H1 (cell line): ENCODE measurements around the gene TDRD1. TPM values are rescaled to one million over a fixed set of nuclear protein-coding genes. Genes with fewer than 3 reads are reported as not detected.

Source experiments
- CTCF ChIA-PET: fragments of 300-600 bp; sonication (Branson Sonifier 250); formaldehyde crosslinking; loops from one replicate; lab custom pipeline; 2021; ENCODE audit not compliant: partially characterized antibody; lab: Charles Lee
- POLR2A ChIA-PET: fragments of 300-600 bp; sonication (Branson Sonifier 250); formaldehyde crosslinking; loops from one replicate; lab custom pipeline; 2021; ENCODE audit warnings: inconsistent platforms; ENCODE audit not compliant: partially characterized antibody; lab: Charles Lee
- DNase-seq, 2 experiments: peaks; one replicate each; pipeline versions ENCODE4 v3.0.0 to v3.0.0-alpha.2; 2010 to 2022; ENCODE audit warnings: low spot score in 2 of 2, low read depth in 1 of 2, mixed read lengths in 1 of 2
- FAIRE-seq: peaks from 2 replicates; lab custom pipeline; 2011; peaks lifted over from hg19 to GRCh38; lab: Jason Lieb, UNC
- H2AFZ ChIP-seq: 2 replicates; pipeline ENCODE4 v1.8.1; 2012; ENCODE audit warnings: low read length, inconsistent platforms
- H2AK5ac ChIP-seq: 2 replicates; pipeline ENCODE4 v1.6.1; 2013; ENCODE audit warnings: low read depth, low read length
- H2BK120ac ChIP-seq: replicated peaks from 2 replicates; pipeline ENCODE3; 2013; ENCODE audit warnings: low read depth, low read length, inconsistent platforms
- H2BK12ac ChIP-seq: 2 replicates; pipeline ENCODE4 v1.6.1; 2013; ENCODE audit warnings: low read depth, low read length
- H2BK15ac ChIP-seq: 2 replicates; pipeline ENCODE4 v1.6.1; 2013; ENCODE audit warnings: low read length
- H2BK20ac ChIP-seq: 2 replicates; pipeline ENCODE4 v1.6.1; 2013; ENCODE audit warnings: low read length
- H2BK5ac ChIP-seq: 2 replicates; pipeline ENCODE4 v1.6.1; 2013; ENCODE audit warnings: low read depth, low read length
- H3K14ac ChIP-seq: 2 replicates; pipeline ENCODE4 v1.6.1; 2013; ENCODE audit warnings: inconsistent platforms; ENCODE audit not compliant: insufficient read length
- H3K18ac ChIP-seq: 2 replicates; pipeline ENCODE4 v1.6.1; 2013; ENCODE audit warnings: low read length; ENCODE audit errors: extremely low read depth
- H3K23ac ChIP-seq: 2 replicates; pipeline ENCODE4 v1.6.1; 2013; ENCODE audit warnings: inconsistent platforms; ENCODE audit not compliant: insufficient read length
- H3K23me2 ChIP-seq: 2 replicates; pipeline ENCODE4 v1.6.1; 2013; ENCODE audit warnings: low read depth, low read length
- H3K27ac ChIP-seq: 2 replicates; pipeline ENCODE4 v1.6.1; 2011; ENCODE audit warnings: low read depth, low read length, inconsistent platforms
- H3K27me3 ChIP-seq, 4 experiments: replicated peaks in 1 of 4; 1 replicate in 1 of 4; 2 replicates in 3 of 4; pipeline versions ENCODE4 v1.6.1 to v1.8.1; 2011 to 2013; ENCODE audit warnings: low read length in 3 of 4, mild to moderate bottlenecking in 3 of 4, inconsistent platforms in 2 of 4, mixed read lengths in 2 of 4, moderate library complexity in 1 of 4; ENCODE audit not compliant: control insufficient read depth in 3 of 4, insufficient read depth in 3 of 4; ENCODE audit errors: extremely low read depth in 1 of 4
- H3K36me3 ChIP-seq, 4 experiments: 2 replicates each; pipeline versions ENCODE4 v1.6.1 to v1.8.1; 2011 to 2013; ENCODE audit warnings: mild to moderate bottlenecking in 4 of 4, low read length in 3 of 4, moderate library complexity in 2 of 4, control low read depth in 1 of 4, inconsistent platforms in 1 of 4; ENCODE audit not compliant: insufficient read depth in 4 of 4, control insufficient read depth in 2 of 4
- H3K4ac ChIP-seq: replicated peaks from 2 replicates; pipeline ENCODE3; 2013; ENCODE audit warnings: low read length, low read depth, mixed read lengths, inconsistent platforms; ENCODE audit not compliant: insufficient read length
- H3K4me1 ChIP-seq, 4 experiments: replicated peaks in 1 of 4; 1 replicate in 1 of 4; 2 replicates in 3 of 4; pipeline versions ENCODE4 v1.6.1 to v1.8.1; 2011 to 2013; ENCODE audit warnings: low read length in 3 of 4, inconsistent platforms in 2 of 4, mixed read lengths in 1 of 4; ENCODE audit not compliant: insufficient read depth in 4 of 4, control insufficient read depth in 3 of 4
- H3K4me2 ChIP-seq, 2 experiments: 2 replicates each; pipeline versions ENCODE4 v1.6.1 to v1.8.1; 2011 to 2013; ENCODE audit warnings: low read depth in 2 of 2, low read length in 2 of 2, control low read depth in 1 of 2, inconsistent platforms in 1 of 2, mild to moderate bottlenecking in 1 of 2; ENCODE audit not compliant: insufficient read depth in 1 of 2
- H3K4me3 ChIP-seq, 4 experiments: fragments of 200-600, 300-600 bp in 1 of 4; sonication (generic), shearing (Covaris generic), sonication (Bioruptor Twin) in 1 of 4; 2 replicates each; pipeline versions ENCODE4 v1.5.1 to v1.8.1; 2011 to 2016; ENCODE audit warnings: low read length in 4 of 4, low read depth in 3 of 4, control low read depth in 2 of 4, inconsistent platforms in 2 of 4, mild to moderate bottlenecking in 2 of 4, mixed read lengths in 1 of 4, moderate library complexity in 1 of 4; ENCODE audit not compliant: insufficient read depth in 2 of 4; ENCODE audit errors: extremely low read depth in 1 of 4
- H3K56ac ChIP-seq: replicated peaks from 2 replicates; pipeline ENCODE3; 2013; ENCODE audit warnings: low read depth, mild to moderate bottlenecking, mixed read lengths, low read length, inconsistent platforms; ENCODE audit not compliant: insufficient read length
- H3K79me1 ChIP-seq: 2 replicates; pipeline ENCODE4 v1.6.1; 2013; ENCODE audit warnings: low read depth, low read length, control low read depth
- H3K79me2 ChIP-seq, 2 experiments: 2 replicates each; pipeline versions ENCODE4 v1.6.1 to v1.8.1; 2012 to 2013; ENCODE audit warnings: low read length in 2 of 2, mild to moderate bottlenecking in 2 of 2, inconsistent platforms in 1 of 2; ENCODE audit not compliant: insufficient read depth in 2 of 2, control insufficient read depth in 1 of 2
- H3K9ac ChIP-seq, 4 experiments: replicated peaks in 1 of 4; 1 replicate in 1 of 4; 2 replicates in 3 of 4; pipeline versions ENCODE4 v1.6.1 to v1.8.1; 2011 to 2013; ENCODE audit warnings: low read depth in 3 of 4, low read length in 3 of 4, control low read depth in 2 of 4, mild to moderate bottlenecking in 2 of 4, moderate library complexity in 2 of 4, inconsistent platforms in 1 of 4; ENCODE audit errors: extremely low read depth in 1 of 4
- H3K9me3 ChIP-seq, 2 experiments: 2 replicates each; pipeline versions ENCODE4 v1.6.1 to v1.8.1; 2012 to 2013; ENCODE audit warnings: mild to moderate bottlenecking in 2 of 2, moderate library complexity in 2 of 2, control low read depth in 1 of 2, inconsistent platforms in 1 of 2, low read depth in 1 of 2, low read length in 1 of 2, mixed read lengths in 1 of 2; ENCODE audit not compliant: insufficient read depth in 2 of 2
- H4K20me1 ChIP-seq, 2 experiments: replicated peaks in 1 of 2; 2 replicates each; pipeline versions ENCODE3 to v1.8.1; 2011 to 2013; ENCODE audit warnings: inconsistent platforms in 2 of 2, low read length in 2 of 2, mild to moderate bottlenecking in 1 of 2; ENCODE audit not compliant: insufficient read depth in 2 of 2, control insufficient read depth in 1 of 2
- H4K5ac ChIP-seq: 2 replicates; pipeline ENCODE4 v1.6.1; 2013; ENCODE audit warnings: low read length, low read depth, mixed read lengths, inconsistent platforms; ENCODE audit not compliant: insufficient read length
- H4K8ac ChIP-seq: 2 replicates; pipeline ENCODE4 v1.8.0; 2013; ENCODE audit warnings: mild to moderate bottlenecking, moderate library complexity, low read length, inconsistent platforms; ENCODE audit not compliant: insufficient read depth; ENCODE audit errors: extremely low read depth
- H4K91ac ChIP-seq: replicated peaks from 2 replicates; pipeline ENCODE3; 2013; ENCODE audit warnings: low read length, mixed read lengths, inconsistent platforms; ENCODE audit not compliant: insufficient read length
- EZH2 ChIP-seq: fragments of 200-600 bp; sonication (generic); IDR thresholded peaks from 2 replicates; pipeline ENCODE4 v1.7.1; 2012; ENCODE audit warnings: low read depth, mild to moderate bottlenecking, moderate library complexity, low read length, inconsistent platforms; ENCODE audit not compliant: severe bottlenecking
- HDAC2 ChIP-seq, 2 experiments: fragments of 300-600 bp in 1 of 2; sonication (generic) in 1 of 2; IDR thresholded peaks; 2 replicates each; pipeline ENCODE4 v1.6.1; 2011 to 2012; ENCODE audit warnings: low read depth in 2 of 2, low read length in 2 of 2, mild to moderate bottlenecking in 2 of 2, moderate library complexity in 2 of 2, borderline replicate concordance in 1 of 2, inconsistent platforms in 1 of 2
- RFX5 ChIP-seq: IDR thresholded peaks from 2 replicates; pipeline ENCODE4 v1.6.1; 2011; ENCODE audit warnings: low read depth, low read length, improper control_type of control experiment, borderline replicate concordance
- SP1 ChIP-seq: IDR thresholded peaks from 2 replicates; pipeline ENCODE4 v1.6.1; 2011; ENCODE audit warnings: low read depth, low read length
- whole genome bisulfite sequencing, 2 experiments: shearing (Covaris generic) in 1 of 2; methylation state at CpG; one replicate each; pipeline versions ENCODE4 v1.1.6 to v1.1.7; 2013 to 2015; ENCODE audit warnings: low lambda C conversion rate in 2 of 2, mixed read lengths in 2 of 2, inconsistent platforms in 1 of 2, low coverage in 1 of 2, missing lambda C conversion rate in 1 of 2; ENCODE audit not compliant: insufficient replicate concordance in 2 of 2, insufficient coverage in 1 of 2, insufficient read length in 1 of 2; ENCODE audit errors: extremely low coverage in 1 of 2, missing lambda C conversion rate in 1 of 2; 5-methylcytosine and 5-hydroxymethylcytosine counted together
- polyA plus RNA-seq, 7 experiments: library from polyadenylated mRNA; depleted of rRNA in 3 of 7; stranded (reverse) in 5 of 7; unstranded in 2 of 7; fragments of >200 nt in 5 of 7; fragments of 200-250 nt in 2 of 7; gene quantifications; 1 replicate in 5 of 7; 2 replicates in 1 of 7; 4 replicates in 1 of 7; pipeline versions ENCODE4 v1.2.1 to v1.2.3, GENCODE V29; 2011 to 2013; ENCODE audit warnings: missing spikeins in 2 of 7, mixed read lengths in 2 of 7
- total RNA-seq: library from RNA; stranded (reverse); fragmentation: NEBNext Ultra II Directional; extraction: Animal tissue kit (Norgen Biotek cat#: 25700); gene quantifications from 2 replicates; pipeline ENCODE4 v1.2.1, GENCODE V29; 2021

The TDRD1 gene
- total and polyA plus RNA-seq, 2 of the 8 experiments (the other 6 are each of a cell fraction or from before 2014, with no cell fraction given): 0.02 to 0.71 TPM

- H2BK120ac ChIP-seq: no peak overlapping the region
- H4K91ac ChIP-seq: no peak overlapping the region
- no peak overlapping the region for H3K9ac ChIP-seq
- H3K27ac ChIP-seq: no peak overlapping the region
- TF ChIP-seq HDAC2 (IDR thresholded peaks at IDR 0.05; ENCODE audit: borderline replicate concordance in 1 of 2, low read depth in 2 of 2, low read length in 2 of 2) (no peak), SP1 (no peak), RFX5 (no peak), EZH2 (no peak)
- no peak for FAIRE-seq
- H3K56ac ChIP-seq: no peak overlapping the region
- H4K20me1 ChIP-seq: no peaks in the 10 kb centered on the region
- 0 out of 2 replicates have a peak, but pooled peaks cover 2% of the 10 kb centered on the region for H3K23me2 ChIP-seq
- H3K79me2 ChIP-seq: no peaks in the 10 kb centered on the region
- no peak overlapping the region for H3K23ac ChIP-seq
- no peak overlapping the region for H4K5ac ChIP-seq
- DNase-seq: no peak
- CTCF ChIA-PET: interaction anchor here (0.7 to 1.0 kb wide), 3 partner anchors 18 to 110 kb away, joined by 3 to 5 read pairs (median 3); no protein-coding TSS in a partner anchor
- H3K27me3 ChIP-seq: no peaks in the 10 kb centered on the region
- POLR2A ChIA-PET: no interaction called here
- no peak overlapping the region for H2BK12ac ChIP-seq
- H3K4me1 ChIP-seq: no peaks in the 10 kb centered on the region; a peak in 1 of 7 replicates
- H3K18ac ChIP-seq: no peak overlapping the region
- no peaks in the 10 kb centered on the region for H3K9me3 ChIP-seq
- H3K36me3 ChIP-seq: no peaks in the 10 kb centered on the region
- no peak overlapping the region for H2BK15ac ChIP-seq
- no peak overlapping the region for H3K4ac ChIP-seq
- no peak overlapping the region for H2BK5ac ChIP-seq
- no peaks in the 10 kb centered on the region for H3K79me1 ChIP-seq
- H3K4me3 ChIP-seq: no peak overlapping the region
- WGBS, 2 experiments: 93% methylated on average over 6 of the region's 6 CpGs; no CpG with 5 or more reads in 1 of the 2 experiments
- no peak overlapping the region for H3K4me2 ChIP-seq
- no peak overlapping the region for H4K8ac ChIP-seq
- no peak overlapping the region for H2BK20ac ChIP-seq
- H2AK5ac ChIP-seq: no peak overlapping the region
- no peak overlapping the region for H2AFZ ChIP-seq
- no peak overlapping the region for H3K14ac ChIP-seq
Observed at GRCh38 chr10:114272696-114273095, 93.5 kb downstream of the TDRD1 start.
